Right lobe of liver (tissue), 6 donors: ENCODE data around the gene KRTAP3-1. TPM values are rescaled to one million over a fixed set of nuclear protein-coding genes. Genes with fewer than 3 reads are reported as not detected.

Experiments
- ATAC-seq, 4 donors: fragments of 200-7000 bp; cut with Tn5 transposase; one replicate each; pipeline ENCODE4 v1.9.1; 2020; ENCODE audit warnings: mild to moderate bottlenecking in 4 of 4, moderate library complexity in 4 of 4
- DNase-seq, 3 donors: peaks; one replicate each; pipeline ENCODE4 v3.0.0-alpha.2; 2020
- H3K27ac ChIP-seq, 3 donors: fragments of 200-600 bp; one replicate each; pipeline ENCODE4 v1.8.0; 2022
- H3K27me3 ChIP-seq, 2 donors: fragments of 200-600 bp; one replicate each; pipeline ENCODE4 v1.8.0; 2022
- H3K36me3 ChIP-seq, 4 donors: fragments of 200-600 bp; sonication (generic) in 1 of 4; one replicate each; pipeline versions ENCODE4 v1.5.1 to v1.8.0; 2017 to 2022; ENCODE audit warnings: control low read depth in 1 of 4
- H3K4me1 ChIP-seq, 4 donors: fragments of 200-600 bp; sonication (generic) in 1 of 4; one replicate each; pipeline versions ENCODE4 v1.5.1 to v1.8.0; 2017 to 2022; ENCODE audit warnings: control low read depth in 1 of 4
- H3K4me3 ChIP-seq, 3 donors: fragments of 200-600 bp; one replicate each; pipeline ENCODE4 v1.8.0; 2022
- H3K9me3 ChIP-seq, 4 donors: fragments of 200-600 bp; sonication (generic) in 1 of 4; one replicate each; pipeline versions ENCODE4 v1.5.1 to v1.8.0; 2017 to 2022; ENCODE audit warnings: control low read depth in 1 of 4
- POLR2A ChIP-seq: fragments of 450-650 bp; IDR thresholded peaks from one replicate; pipeline ENCODE4 v1.6.1; 2017; ENCODE audit warnings: antibody characterized with exemption, mild to moderate bottlenecking
- WGBS: methylation state at CpG from one replicate; pipeline ENCODE4 v1.1.6; 2018; ENCODE audit warnings: low coverage, low lambda C conversion rate; ENCODE audit not compliant: insufficient coverage; ENCODE audit errors: missing lambda C conversion rate; 5-methylcytosine and 5-hydroxymethylcytosine counted together
- intact Hi-C, 2 donors: fragments of 100-400 bp; cut with DNase I; formaldehyde crosslinking; loops; one replicate each; pipeline versions ENCODE4 v1.11.2 to v1.14.1; 2022
- total RNA-seq, 6 experiments: library from RNA; depleted of rRNA in 2 of 6; stranded (reverse); fragments of >200 nt in 2 of 6; fragmentation: NEBNext Ultra II Directional in 3 of 6; extraction: Animal tissue kit (Norgen Biotek cat#: 25700) in 3 of 6; gene quantifications; one replicate each; pipeline versions ENCODE4 v1.1.0 to v1.2.4, GENCODE V29; 2016 to 2023
- TF ChIP-seq, protein P1 (sequence below), 4 donors: fragments of 200-600 bp in 3 of 4; fragments of 450-650 bp in 1 of 4; IDR thresholded peaks; one replicate each; pipeline versions ENCODE4 v1.5.1 to v1.8.0; 2016 to 2022; ENCODE audit warnings: antibody characterized with exemption in 4 of 4, mild to moderate bottlenecking in 2 of 4
- donor health status: DM: no; HTN: yes; CAD: no.
- donor health status: DM: no; HTN: no; CAD: no.
- donor health status: DM: no; HTN: no; CAD: no.
- donor health status: DM: no; HTN: yes; CAD: no.
- donor health status: DM: no; HTN: yes; CAD: no.

Gene KRTAP3-1
- total RNA-seq, 6 experiments from 2014 or later, result not detected

- no peak for ATAC-seq
Measured at GRCh38 chr17:40995116-40995515, 13.8 kb downstream of the KRTAP3-1 start.

GRCh38 chr17:40993839-40994238 is 15.1 kb downstream of the KRTAP3-1 start, which contains the start of gene KRTAP3-3:
Gene KRTAP3-3 (minus strand): TSS chr17:40994164. CDS start chr17:40994097, 67 bp downstream.
- H3K27ac ChIP-seq, result no peak within 1 kb of the TSS
- H3K36me3 ChIP-seq, result no peaks in the 10 kb centered on the region
- DNase-seq, result no peak
- 0% methylated on average over 1 of the region's 4 CpGs for WGBS
- TF ChIP-seq POLR2A, result no peak
- TF ChIP-seq, protein P1, sequence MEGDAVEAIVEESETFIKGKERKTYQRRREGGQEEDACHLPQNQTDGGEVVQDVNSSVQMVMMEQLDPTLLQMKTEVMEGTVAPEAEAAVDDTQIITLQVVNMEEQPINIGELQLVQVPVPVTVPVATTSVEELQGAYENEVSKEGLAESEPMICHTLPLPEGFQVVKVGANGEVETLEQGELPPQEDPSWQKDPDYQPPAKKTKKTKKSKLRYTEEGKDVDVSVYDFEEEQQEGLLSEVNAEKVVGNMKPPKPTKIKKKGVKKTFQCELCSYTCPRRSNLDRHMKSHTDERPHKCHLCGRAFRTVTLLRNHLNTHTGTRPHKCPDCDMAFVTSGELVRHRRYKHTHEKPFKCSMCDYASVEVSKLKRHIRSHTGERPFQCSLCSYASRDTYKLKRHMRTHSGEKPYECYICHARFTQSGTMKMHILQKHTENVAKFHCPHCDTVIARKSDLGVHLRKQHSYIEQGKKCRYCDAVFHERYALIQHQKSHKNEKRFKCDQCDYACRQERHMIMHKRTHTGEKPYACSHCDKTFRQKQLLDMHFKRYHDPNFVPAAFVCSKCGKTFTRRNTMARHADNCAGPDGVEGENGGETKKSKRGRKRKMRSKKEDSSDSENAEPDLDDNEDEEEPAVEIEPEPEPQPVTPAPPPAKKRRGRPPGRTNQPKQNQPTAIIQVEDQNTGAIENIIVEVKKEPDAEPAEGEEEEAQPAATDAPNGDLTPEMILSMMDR (IDR thresholded peaks at IDR 0.05), result no peak
- H3K9me3 ChIP-seq, result no peaks in the 10 kb centered on the region
- intact Hi-C loops, result no loop called here
- no peaks in the 10 kb centered on the region for H3K4me1 ChIP-seq
- H3K4me3 ChIP-seq, result no peak within 1 kb of the TSS
- ATAC-seq, result no peak
- peaks cover 5 to 15% of the 10 kb centered on the region in 2 donors for H3K27me3 ChIP-seq

More at GRCh38 chr17:40995116-40995515, 13.8 kb downstream of the KRTAP3-1 start:
- 8% methylated on average over 1 of the region's 1 CpG for WGBS
- Histone ChIP-seq H3K36me3 (no peaks in the 10 kb centered on the region), H3K27me3 (peaks cover 5 to 15% of the 10 kb centered on the region in 2 donors), H3K4me3 (no peak overlapping the region), H3K4me1 (no peaks in the 10 kb centered on the region), H3K27ac (no peak overlapping the region), H3K9me3 (no peaks in the 10 kb centered on the region)
- DNase-seq, result no peak
- intact Hi-C loops, result no loop called here
- no peak for TF ChIP-seq POLR2A
- TF ChIP-seq, protein P1 (IDR thresholded peaks at IDR 0.05), result no peak

DNA sequence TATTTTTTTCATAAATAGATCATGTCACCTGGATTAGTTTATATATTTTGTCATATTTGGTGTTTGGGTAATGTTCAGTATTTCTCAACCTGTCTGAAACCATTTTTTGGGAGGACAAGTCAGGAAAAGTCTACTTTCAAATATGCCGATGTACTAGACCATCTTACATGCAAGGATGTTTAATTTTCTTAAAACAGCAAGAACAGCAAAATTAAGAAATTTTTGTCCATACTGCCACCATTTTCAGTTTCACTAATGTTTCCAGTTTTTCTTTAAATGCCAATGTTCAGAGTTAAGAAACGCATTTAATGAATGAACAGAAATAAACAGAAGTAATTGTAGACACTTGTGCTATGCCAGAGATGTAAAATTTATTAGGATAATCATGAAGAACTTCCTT is 15.8 kb downstream of the KRTAP3-1 start:
- Histone ChIP-seq H3K27me3 (peaks cover 5 to 12% of the 10 kb centered on the region in 2 donors), H3K9me3 (no peaks in the 10 kb centered on the region), H3K4me1 (no peaks in the 10 kb centered on the region), H3K27ac (no peak overlapping the region), H3K4me3 (no peak overlapping the region), H3K36me3 (no peaks in the 10 kb centered on the region)
- ATAC-seq (no peak), DNase-seq (no peak)
- 56% methylated on average over 2 of the region's 2 CpGs for WGBS
- no peak for TF ChIP-seq POLR2A
- TF ChIP-seq, protein P1 (IDR thresholded peaks at IDR 0.05), result no peak
- intact Hi-C loops, result no loop called here

DNA sequence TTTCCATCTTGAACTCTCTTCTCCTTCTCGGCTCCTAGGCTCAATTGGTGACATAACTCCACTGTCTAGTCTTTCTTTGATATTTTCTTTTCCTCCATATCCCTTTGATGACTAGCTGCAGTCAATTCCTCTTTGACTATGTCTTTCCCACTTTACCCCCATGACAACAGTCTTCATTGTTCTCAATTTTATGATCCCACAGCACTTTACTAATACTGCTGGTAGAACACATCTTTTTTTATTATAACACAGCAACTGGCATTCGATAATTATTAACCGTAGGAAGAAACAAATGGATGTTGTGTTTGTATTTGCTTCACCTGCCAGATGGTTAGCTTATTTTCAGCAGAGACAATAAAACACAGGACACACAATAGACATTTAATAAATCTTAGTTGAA is 16.3 kb downstream of the KRTAP3-1 start:
- Histone ChIP-seq H3K27me3 (peaks cover 5 to 12% of the 10 kb centered on the region in 2 donors), H3K27ac (no peak overlapping the region), H3K9me3 (no peaks in the 10 kb centered on the region), H3K36me3 (no peaks in the 10 kb centered on the region), H3K4me1 (no peaks in the 10 kb centered on the region), H3K4me3 (no peak overlapping the region)
- DNase-seq (no peak), ATAC-seq (no peak)
- 69% methylated on average over 3 of the region's 3 CpGs for WGBS
- no peak for TF ChIP-seq POLR2A
- TF ChIP-seq, protein P1 (IDR thresholded peaks at IDR 0.05), result no peak
- intact Hi-C loops, result no loop called here

GRCh38 chr17:40986920-40987319 is 22.0 kb downstream of the KRTAP3-1 start:
- Histone ChIP-seq H3K4me1 (no peaks in the 10 kb centered on the region), H3K36me3 (no peaks in the 10 kb centered on the region), H3K27ac (no peak overlapping the region), H3K4me3 (no peak overlapping the region), H3K9me3 (no peaks in the 10 kb centered on the region), H3K27me3 (peaks cover 0 to 12% of the 10 kb centered on the region in 2 donors)
- intact Hi-C loops, result no loop called here
- 45% methylated on average over 8 of the region's 8 CpGs for WGBS
- DNase-seq (no peak), ATAC-seq (no peak)
- TF ChIP-seq POLR2A, result no peak
- TF ChIP-seq, protein P1 (IDR thresholded peaks at IDR 0.05), result no peak
